Liver (tissue), 9 donors: ENCODE results near the gene TOX2. TPM values are rescaled to one million over a fixed set of nuclear protein-coding genes. Genes with fewer than 3 reads are reported as not detected.

Experiments used
- DNase-seq: peaks from one replicate; pipeline ENCODE4 v3.0.0-alpha.2; 2017; ENCODE audit warnings: low spot score
- H3K27ac ChIP-seq, 2 donors: one replicate each; pipeline ENCODE4 v1.7.0; 2013; ENCODE audit warnings: inconsistent platforms in 2 of 2, low read length in 2 of 2, control low read depth in 1 of 2, low read depth in 1 of 2, mild to moderate bottlenecking in 1 of 2
- H3K27me3 ChIP-seq, 4 donors: one replicate each; pipeline versions ENCODE4 v1.6.1 to v1.7.0; 2013; ENCODE audit warnings: low read length in 3 of 4, inconsistent platforms in 1 of 4, mild to moderate bottlenecking in 1 of 4, moderate library complexity in 1 of 4; ENCODE audit not compliant: control insufficient read depth in 4 of 4, insufficient read depth in 4 of 4
- H3K36me3 ChIP-seq, 4 donors: one replicate each; pipeline versions ENCODE4 v1.6.1 to v1.7.0; 2013; ENCODE audit warnings: low read length in 3 of 4, mild to moderate bottlenecking in 3 of 4, low read depth in 1 of 4, moderate library complexity in 1 of 4; ENCODE audit not compliant: control insufficient read depth in 4 of 4, insufficient read depth in 3 of 4
- H3K4me1 ChIP-seq, 4 donors: one replicate each; pipeline versions ENCODE4 v1.6.1 to v1.7.0; 2013; ENCODE audit warnings: low read length in 3 of 4, mild to moderate bottlenecking in 3 of 4, moderate library complexity in 1 of 4; ENCODE audit not compliant: control insufficient read depth in 4 of 4, insufficient read depth in 4 of 4
- H3K4me3 ChIP-seq, 3 donors: one replicate each; pipeline versions ENCODE4 v1.6.1 to v1.7.0; 2013; ENCODE audit warnings: low read length in 3 of 3, control low read depth in 1 of 3, low read depth in 1 of 3, mild to moderate bottlenecking in 1 of 3
- H3K9ac ChIP-seq, 2 donors: one replicate each; pipeline ENCODE4 v1.7.0; 2013; ENCODE audit warnings: low read length in 2 of 2, mild to moderate bottlenecking in 2 of 2, moderate library complexity in 2 of 2, control low read depth in 1 of 2, low read depth in 1 of 2
- H3K9me3 ChIP-seq, 4 donors: one replicate each; pipeline versions ENCODE4 v1.6.1 to v1.7.0; 2013; ENCODE audit warnings: low read length in 3 of 4; ENCODE audit not compliant: control insufficient read depth in 4 of 4
- CTCF ChIP-seq: fragments of 150-350 bp; IDR thresholded peaks from 2 replicates; pipeline ENCODE4 v1.5.1; 2017; ENCODE audit warnings: improper control_type of control experiment, low read depth, low read length; ENCODE audit not compliant: missing input control
- EGR1 ChIP-seq, 2 donors: IDR thresholded peaks; 2 replicates each; pipeline ENCODE4 v1.6.1; 2016 to 2018; ENCODE audit warnings: antibody characterized with exemption in 2 of 2, low read depth in 2 of 2
- FOXA1 ChIP-seq: IDR thresholded peaks from 2 replicates; pipeline ENCODE4 v1.6.1; 2016; ENCODE audit warnings: antibody characterized with exemption
- GABPA ChIP-seq, 2 donors: IDR thresholded peaks in 1 of 2; conservative IDR thresholded peaks in 1 of 2; 2 replicates each; pipeline ENCODE4 v1.6.1; 2016; ENCODE audit warnings: antibody characterized with exemption in 2 of 2, mild to moderate bottlenecking in 1 of 2, moderate library complexity in 1 of 2
- HNF4G ChIP-seq: IDR thresholded peaks from 2 replicates; pipeline ENCODE4 v1.6.1; 2016; ENCODE audit warnings: antibody characterized with exemption
- JUND ChIP-seq, 2 donors: IDR thresholded peaks; 2 replicates each; pipeline ENCODE4 v1.6.1; 2016; ENCODE audit warnings: antibody characterized with exemption in 2 of 2
- RAD21 ChIP-seq, 2 donors: IDR thresholded peaks; 2 replicates each; pipeline ENCODE4 v1.6.1; 2016; ENCODE audit warnings: antibody characterized with exemption in 2 of 2, mild to moderate bottlenecking in 2 of 2
- REST ChIP-seq: IDR thresholded peaks from 2 replicates; pipeline ENCODE4 v1.6.1; 2016; ENCODE audit warnings: antibody characterized with exemption, mild to moderate bottlenecking
- SP1 ChIP-seq: IDR thresholded peaks from 2 replicates; pipeline ENCODE4 v1.6.1; 2018; ENCODE audit warnings: antibody characterized with exemption, mild to moderate bottlenecking
- TAF1 ChIP-seq: conservative IDR thresholded peaks from 2 replicates; pipeline ENCODE4 v1.6.1; 2016; ENCODE audit warnings: antibody characterized with exemption, mild to moderate bottlenecking
- YY1 ChIP-seq: IDR thresholded peaks from 2 replicates; pipeline ENCODE4 v1.6.1; 2016; ENCODE audit warnings: antibody characterized with exemption, mild to moderate bottlenecking
- ZBTB33 ChIP-seq: IDR thresholded peaks from 2 replicates; pipeline ENCODE4 v1.6.1; 2016; ENCODE audit warnings: antibody characterized with exemption
- WGBS: extraction: QIAGEN DNeasy Blood & Tissue Kit; methylation state at CpG from one replicate; pipeline ENCODE4 v1.1.7; 2013; 5-methylcytosine and 5-hydroxymethylcytosine counted together
- polyA plus RNA-seq, 2 donors: library from polyadenylated mRNA; stranded (reverse) in 1 of 2; unstranded in 1 of 2; fragments of 200-250 nt in 1 of 2; fragments of >200 nt in 1 of 2; fragmentation: Nextera tagmentation in 1 of 2; extraction: Ambion mirVana in 1 of 2; gene quantifications; one replicate each; pipeline versions ENCODE4 v1.2.1 to v1.2.3, GENCODE V29; 2013 to 2015
- total RNA-seq, 2 donors: library from RNA; depleted of rRNA; stranded (reverse); fragments of >200 nt; gene quantifications; one replicate each; pipeline ENCODE4 v1.2.3, GENCODE V29; 2014
- donor health status: healthy.
- donor health status: healthy.
- donor health status: healthy.
- donor health status: healthy.
- donor health status: healthy.

Gene TOX2
- total and polyA plus RNA-seq, 4 donors, result 0.33 to 2.7 (median 1.4) TPM

- WGBS, result 56% methylated on average over 6 of the region's 6 CpGs
- Histone ChIP-seq H3K36me3 (no peaks in the 10 kb centered on the region), H3K9ac (no peak overlapping the region), H3K4me1 (no peaks in the 10 kb centered on the region), H3K9me3 (peaks cover 0 to 5% (median under 1%) of the 10 kb centered on the region in 4 donors), H3K4me3 (no peak overlapping the region), H3K27me3 (peaks cover 0 to 9% (median 2%) of the 10 kb centered on the region in 4 donors), H3K27ac (no peak overlapping the region)
- TF ChIP-seq RAD21 (IDR thresholded peaks at IDR 0.05), result no peak
- TF ChIP-seq GABPA (IDR thresholded peaks at IDR 0.05 in 1 of 2, conservative IDR thresholded peaks at IDR 0.05 in 1 of 2), result no peak
- TF ChIP-seq JUND (IDR thresholded peaks at IDR 0.05), result no peak
- DNase-seq, result no peak
Observed at GRCh38 chr20:44111712-44112335, 197.2 kb downstream of the TOX2 start.

- no peaks in the 10 kb centered on the region for H3K36me3 ChIP-seq
- no peaks in the 10 kb centered on the region for H3K4me1 ChIP-seq
- no peak overlapping the region for H3K4me3 ChIP-seq
- H3K9me3 ChIP-seq, result peaks cover 0 to 5% (median under 1%) of the 10 kb centered on the region in 4 donors
- peaks cover 0 to 9% (median 2%) of the 10 kb centered on the region in 4 donors for H3K27me3 ChIP-seq
- H3K9ac ChIP-seq, result no peak overlapping the region
- TF ChIP-seq HNF4G, result no peak
- no peak for TF ChIP-seq YY1
- no peak for TF ChIP-seq JUND (IDR thresholded peaks at IDR 0.05)
- TF ChIP-seq CTCF, result no peak
- TF ChIP-seq TAF1, result no peak
- TF ChIP-seq FOXA1, result no peak
- TF ChIP-seq REST, result no peak
- no peak for TF ChIP-seq GABPA (IDR thresholded peaks at IDR 0.05 in 1 of 2, conservative IDR thresholded peaks at IDR 0.05 in 1 of 2)
- TF ChIP-seq SP1, result no peak
- no peak for TF ChIP-seq EGR1 (IDR thresholded peaks at IDR 0.05; ENCODE audit: low read depth in 2 of 2)
- no peak for TF ChIP-seq ZBTB33
- no peak for DNase-seq
- WGBS, result 81% methylated on average over 6 of the region's 6 CpGs
- no peak overlapping the region for H3K27ac ChIP-seq
Observed at GRCh38 chr20:44112456-44112855, 197.8 kb downstream of the TOX2 start.
